Measurements from ENCODE around the gene ARHGAP22.

ARHGAP22 gene

GRCh38 chr10:48550071-48550691, 54.7 kb downstream of the ARHGAP22 start:
- no peak for DNase-seq (ENCODE audit: extremely low read depth, low read depth)
- TF ChIP-seq, protein P1, sequence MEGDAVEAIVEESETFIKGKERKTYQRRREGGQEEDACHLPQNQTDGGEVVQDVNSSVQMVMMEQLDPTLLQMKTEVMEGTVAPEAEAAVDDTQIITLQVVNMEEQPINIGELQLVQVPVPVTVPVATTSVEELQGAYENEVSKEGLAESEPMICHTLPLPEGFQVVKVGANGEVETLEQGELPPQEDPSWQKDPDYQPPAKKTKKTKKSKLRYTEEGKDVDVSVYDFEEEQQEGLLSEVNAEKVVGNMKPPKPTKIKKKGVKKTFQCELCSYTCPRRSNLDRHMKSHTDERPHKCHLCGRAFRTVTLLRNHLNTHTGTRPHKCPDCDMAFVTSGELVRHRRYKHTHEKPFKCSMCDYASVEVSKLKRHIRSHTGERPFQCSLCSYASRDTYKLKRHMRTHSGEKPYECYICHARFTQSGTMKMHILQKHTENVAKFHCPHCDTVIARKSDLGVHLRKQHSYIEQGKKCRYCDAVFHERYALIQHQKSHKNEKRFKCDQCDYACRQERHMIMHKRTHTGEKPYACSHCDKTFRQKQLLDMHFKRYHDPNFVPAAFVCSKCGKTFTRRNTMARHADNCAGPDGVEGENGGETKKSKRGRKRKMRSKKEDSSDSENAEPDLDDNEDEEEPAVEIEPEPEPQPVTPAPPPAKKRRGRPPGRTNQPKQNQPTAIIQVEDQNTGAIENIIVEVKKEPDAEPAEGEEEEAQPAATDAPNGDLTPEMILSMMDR (IDR thresholded peaks at IDR 0.05; ENCODE audit: low read depth, low read length, missing control alignments): no peak
- H3K4me3 ChIP-seq (replicated peaks; ENCODE audit: low read depth, low read length): no peak overlapping the region

- H3K4me3 ChIP-seq (replicated peaks; ENCODE audit: low read depth, low read length): no peak overlapping the region
- no peak for DNase-seq (ENCODE audit: extremely low read depth, low read depth)
- TF ChIP-seq, protein P1 (IDR thresholded peaks at IDR 0.05; ENCODE audit: low read depth, low read length, missing control alignments): no peak
These were observed 55.6 kb downstream of the ARHGAP22 start for GRCh38 chr10:48549236-48549635.

GRCh38 chr10:48548531-48549135, 56.2 kb downstream of the ARHGAP22 start:
- TF ChIP-seq, protein P1 (IDR thresholded peaks at IDR 0.05; ENCODE audit: low read depth, low read length, missing control alignments): no peak
- H3K4me3 ChIP-seq (replicated peaks; ENCODE audit: low read depth, low read length): no peak overlapping the region
- DNase-seq (ENCODE audit: extremely low read depth, low read depth): no peak

DNA sequence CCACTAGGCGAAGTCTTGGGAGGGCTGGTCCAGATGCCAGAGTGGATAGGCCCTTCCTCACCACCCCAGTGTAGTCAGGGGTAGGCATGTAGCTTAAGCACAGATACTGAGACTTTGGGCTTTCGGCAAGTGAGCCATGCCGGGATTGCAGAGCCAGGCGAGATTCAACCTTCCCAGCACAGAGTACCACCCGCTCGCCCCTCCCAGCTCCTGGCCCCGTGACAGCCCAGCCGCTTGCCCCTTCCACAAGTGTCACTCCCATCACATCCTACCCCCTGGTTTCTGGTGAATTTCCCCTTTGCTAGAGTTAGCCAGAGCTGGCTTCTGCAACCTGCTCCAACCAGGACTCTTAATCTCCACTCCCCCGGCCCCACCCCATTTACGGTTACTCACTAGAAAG, 56.9 kb downstream of the ARHGAP22 start:
- no peak for DNase-seq (ENCODE audit: extremely low read depth, low read depth)
- no peak overlapping the region for H3K4me3 ChIP-seq (replicated peaks; ENCODE audit: low read depth, low read length)
- TF ChIP-seq, protein P1 (IDR thresholded peaks at IDR 0.05; ENCODE audit: low read depth, low read length, missing control alignments): no peak

GRCh38 chr10:48547061-48547895, 57.6 kb downstream of the ARHGAP22 start:
- TF ChIP-seq, protein P1 (IDR thresholded peaks at IDR 0.05; ENCODE audit: low read depth, low read length, missing control alignments): no peak
- DNase-seq (ENCODE audit: extremely low read depth, low read depth): no peak

DNA sequence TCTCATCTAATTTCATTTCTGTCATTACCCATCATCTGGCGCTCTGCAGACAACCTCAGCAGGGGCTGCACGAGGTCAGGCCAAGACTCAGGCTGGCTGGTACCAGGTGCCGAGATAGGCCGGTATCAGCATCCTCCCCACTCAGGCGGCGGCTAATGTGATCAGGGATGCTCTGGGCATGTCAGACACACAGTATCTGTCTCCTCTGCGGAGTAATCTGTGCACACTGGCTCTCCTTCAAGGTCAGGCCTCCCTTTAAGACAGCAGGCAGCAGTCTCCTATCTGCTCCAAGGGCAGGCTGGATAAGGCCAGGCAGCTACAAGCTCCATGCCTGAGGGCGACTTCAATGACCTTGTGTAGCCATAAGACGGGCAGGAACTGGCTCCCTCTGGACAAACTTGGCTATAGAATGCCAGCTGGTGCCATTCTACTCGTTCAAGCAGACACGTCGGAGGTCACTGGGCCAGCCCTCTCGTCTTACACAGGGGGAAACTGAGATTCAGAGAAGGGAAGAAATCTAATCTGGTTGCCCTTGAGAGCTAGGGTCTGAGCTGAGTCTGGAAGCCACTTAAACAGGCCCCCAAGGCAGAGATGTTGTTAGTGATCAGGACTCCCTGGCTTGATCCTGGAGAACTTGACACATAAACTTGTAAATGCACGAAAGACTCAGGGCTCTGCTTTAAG, 59.3 kb downstream of the ARHGAP22 start:
- TF ChIP-seq, protein P1 (IDR thresholded peaks at IDR 0.05; ENCODE audit: low read depth, low read length, missing control alignments): no peak
- H3K4me3 ChIP-seq (replicated peaks; ENCODE audit: low read depth, low read length): no peak overlapping the region
- DNase-seq (ENCODE audit: extremely low read depth, low read depth): no peak

More at GRCh38 chr10:48547061-48547895, 57.6 kb downstream of the ARHGAP22 start:
- no peak overlapping the region for H3K4me3 ChIP-seq (replicated peaks; ENCODE audit: low read depth, low read length)

All from HFF-Myc (cell line).